LNCAP (cell line): Measurements from ENCODE around the gene CENPW.

Experiments
- CTCF ChIP-seq: fragments of 450-650 bp; IDR thresholded peaks from 2 replicates; pipeline ENCODE4 v1.5.1; 2017; ENCODE audit warnings: mild to moderate bottlenecking

The CENPW gene

GRCh38 chr6:126339796-126340609 lies at the start of gene CENPW:
TSS of gene CENPW (plus strand) at chr6:126340115. CDS start at chr6:126340274, 159 bp downstream.
- TF ChIP-seq CTCF: no peak

DNA sequence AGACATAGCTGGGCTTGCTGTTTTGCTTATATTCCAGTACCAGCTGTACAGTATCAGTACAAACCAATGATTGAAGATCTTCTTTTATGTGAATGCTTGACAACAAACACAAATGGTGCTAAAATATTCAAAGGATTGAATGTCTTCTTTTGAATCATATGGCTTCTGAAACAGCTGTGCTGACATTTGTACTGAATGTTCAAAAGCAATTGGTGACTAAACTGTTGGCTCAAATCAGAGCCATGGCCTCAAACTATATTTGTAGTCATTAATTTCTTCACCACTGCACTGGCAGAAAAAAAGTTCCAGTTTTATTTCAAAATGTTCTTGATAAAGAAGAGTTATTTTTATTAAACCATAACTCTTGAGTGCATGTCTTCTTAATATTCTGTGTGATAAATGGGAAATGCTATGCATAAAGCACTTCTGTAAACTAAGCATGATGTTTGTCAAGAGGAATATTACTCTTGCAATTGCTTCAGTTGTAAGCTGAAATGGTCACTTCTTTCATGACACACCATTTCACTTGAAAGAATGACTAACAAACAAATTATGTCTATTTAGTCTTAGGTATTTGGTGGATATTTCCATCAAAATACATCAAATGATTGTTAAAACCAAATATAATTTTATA lies 45.9 kb upstream of the CENPW start:
- no peak for TF ChIP-seq CTCF

DNA sequence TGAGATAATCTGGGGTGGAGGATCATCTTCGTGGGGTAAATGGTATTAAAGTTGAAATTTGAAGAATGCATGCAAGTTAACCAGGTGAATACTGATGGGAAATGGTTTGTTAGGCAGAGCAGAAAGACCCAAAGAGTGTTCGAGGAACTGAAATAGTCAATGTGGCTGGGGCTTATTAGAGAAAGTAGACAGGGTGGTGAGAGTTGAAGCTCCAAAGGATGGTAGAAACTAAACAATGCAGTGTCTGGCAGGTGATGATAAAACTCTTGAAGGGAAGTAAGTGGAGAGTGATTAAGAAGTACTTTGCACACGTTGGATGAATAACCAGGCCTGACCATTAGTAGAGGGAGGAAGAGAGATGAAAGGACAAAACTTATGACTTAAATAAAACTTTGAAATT lies 39.8 kb upstream of the CENPW start:
- no peak for TF ChIP-seq CTCF

DNA sequence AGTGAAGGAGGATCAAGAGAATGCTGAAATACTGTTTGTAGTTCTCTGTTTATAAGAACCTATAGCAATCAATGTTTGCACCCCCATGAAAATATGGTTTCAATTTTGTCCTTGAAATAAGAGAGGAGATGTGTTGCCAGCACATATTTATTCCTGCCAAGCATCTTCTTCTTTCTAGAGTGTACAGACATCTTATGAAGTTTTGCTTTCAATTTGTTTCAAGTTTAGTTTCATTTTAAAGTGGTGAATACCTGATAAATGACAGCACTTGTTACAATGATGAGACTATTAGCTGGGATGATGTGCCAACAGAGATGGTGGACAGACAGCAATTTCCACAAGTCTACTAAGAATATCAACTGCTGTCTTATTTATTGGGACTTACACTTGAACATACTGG lies 39.2 kb upstream of the CENPW start:
- no peak for TF ChIP-seq CTCF

- no peak for TF ChIP-seq CTCF
Measured at GRCh38 chr6:126302191-126302590, 37.7 kb upstream of the CENPW start.

DNA sequence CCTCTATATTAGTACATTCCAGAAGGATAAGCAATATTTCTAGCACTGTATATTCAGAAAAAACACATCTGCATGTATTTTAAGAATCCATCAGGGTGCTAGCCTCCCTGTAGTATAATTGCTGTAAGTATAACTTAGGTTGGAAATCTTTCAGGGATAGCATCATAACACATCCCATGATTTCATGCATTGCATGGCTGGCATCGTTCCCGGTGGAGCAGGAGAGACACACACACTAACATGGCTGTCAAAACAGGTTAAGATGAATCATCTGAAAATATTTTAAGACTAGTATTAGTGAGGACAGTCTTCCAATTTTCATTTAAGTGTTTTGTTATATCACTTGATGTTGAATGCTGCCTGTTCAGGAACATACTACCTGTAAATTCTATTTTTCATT lies 32.1 kb upstream of the CENPW start:
- no peak for TF ChIP-seq CTCF

- no peak for TF ChIP-seq CTCF
Measured at GRCh38 chr6:126308362-126308761, 31.6 kb upstream of the CENPW start.
